ENCODE data around the gene CXCR5. TPM values are rescaled to one million over a fixed set of nuclear protein-coding genes. Genes with fewer than 3 reads are reported as not detected.

The CXCR5 gene
- total and polyA plus RNA-seq, 4 donors, result 0.06 to 0.92 TPM; not detected in 2

GRCh38 chr11:118895093-118896039 is 11.7 kb downstream of the CXCR5 start (continued):
- TF ChIP-seq, protein P1, sequence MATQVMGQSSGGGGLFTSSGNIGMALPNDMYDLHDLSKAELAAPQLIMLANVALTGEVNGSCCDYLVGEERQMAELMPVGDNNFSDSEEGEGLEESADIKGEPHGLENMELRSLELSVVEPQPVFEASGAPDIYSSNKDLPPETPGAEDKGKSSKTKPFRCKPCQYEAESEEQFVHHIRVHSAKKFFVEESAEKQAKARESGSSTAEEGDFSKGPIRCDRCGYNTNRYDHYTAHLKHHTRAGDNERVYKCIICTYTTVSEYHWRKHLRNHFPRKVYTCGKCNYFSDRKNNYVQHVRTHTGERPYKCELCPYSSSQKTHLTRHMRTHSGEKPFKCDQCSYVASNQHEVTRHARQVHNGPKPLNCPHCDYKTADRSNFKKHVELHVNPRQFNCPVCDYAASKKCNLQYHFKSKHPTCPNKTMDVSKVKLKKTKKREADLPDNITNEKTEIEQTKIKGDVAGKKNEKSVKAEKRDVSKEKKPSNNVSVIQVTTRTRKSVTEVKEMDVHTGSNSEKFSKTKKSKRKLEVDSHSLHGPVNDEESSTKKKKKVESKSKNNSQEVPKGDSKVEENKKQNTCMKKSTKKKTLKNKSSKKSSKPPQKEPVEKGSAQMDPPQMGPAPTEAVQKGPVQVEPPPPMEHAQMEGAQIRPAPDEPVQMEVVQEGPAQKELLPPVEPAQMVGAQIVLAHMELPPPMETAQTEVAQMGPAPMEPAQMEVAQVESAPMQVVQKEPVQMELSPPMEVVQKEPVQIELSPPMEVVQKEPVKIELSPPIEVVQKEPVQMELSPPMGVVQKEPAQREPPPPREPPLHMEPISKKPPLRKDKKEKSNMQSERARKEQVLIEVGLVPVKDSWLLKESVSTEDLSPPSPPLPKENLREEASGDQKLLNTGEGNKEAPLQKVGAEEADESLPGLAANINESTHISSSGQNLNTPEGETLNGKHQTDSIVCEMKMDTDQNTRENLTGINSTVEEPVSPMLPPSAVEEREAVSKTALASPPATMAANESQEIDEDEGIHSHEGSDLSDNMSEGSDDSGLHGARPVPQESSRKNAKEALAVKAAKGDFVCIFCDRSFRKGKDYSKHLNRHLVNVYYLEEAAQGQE (IDR thresholded peaks at IDR 0.05), result no peak
- TF ChIP-seq GABPA (IDR thresholded peaks at IDR 0.05 in 1 of 2, conservative IDR thresholded peaks at IDR 0.05 in 1 of 2) (no peak), YY1 (IDR thresholded peaks at IDR 0.05) (no peak)

GRCh38 chr11:118896472-118896913 is 12.8 kb downstream of the CXCR5 start:
- TF ChIP-seq FOXA2 (IDR thresholded peaks at IDR 0.05) (no peak), RAD21 (IDR thresholded peaks at IDR 0.05) (no peak), SP1 (IDR thresholded peaks at IDR 0.05) (no peak), JUND (IDR thresholded peaks at IDR 0.05) (no peak), RXRA (IDR thresholded peaks at IDR 0.05) (no peak), EGR1 (IDR thresholded peaks at IDR 0.05; ENCODE audit: low read depth in 2 of 2) (no peak), TAF1 (conservative IDR thresholded peaks at IDR 0.05) (no peak), HNF4G (IDR thresholded peaks at IDR 0.05) (no peak)
- TF ChIP-seq, protein P2, sequence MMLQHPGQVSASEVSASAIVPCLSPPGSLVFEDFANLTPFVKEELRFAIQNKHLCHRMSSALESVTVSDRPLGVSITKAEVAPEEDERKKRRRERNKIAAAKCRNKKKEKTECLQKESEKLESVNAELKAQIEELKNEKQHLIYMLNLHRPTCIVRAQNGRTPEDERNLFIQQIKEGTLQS (IDR thresholded peaks at IDR 0.05), result no peak
- Histone ChIP-seq H3K9me3 (ENCODE audit: control insufficient read depth in 4 of 4, low read length in 3 of 4) (no peaks in the 10 kb centered on the region), H3K27ac (ENCODE audit: low read depth in 1 of 2, low read length in 2 of 2) (no peak overlapping the region), H3K36me3 (ENCODE audit: control insufficient read depth in 4 of 4, insufficient read depth in 3 of 4, low read depth in 1 of 4, low read length in 3 of 4) (peaks cover 2 to 13% (median 6%) of the 10 kb centered on the region in 4 donors), H3K4me1 (ENCODE audit: control insufficient read depth in 4 of 4, insufficient read depth in 4 of 4, low read length in 3 of 4) (no peaks in the 10 kb centered on the region), H3K9ac (ENCODE audit: low read depth in 1 of 2, low read length in 2 of 2) (no peak overlapping the region), H3K4me3 (ENCODE audit: low read depth in 1 of 3, low read length in 3 of 3) (no peak overlapping the region), H3K27me3 (ENCODE audit: control insufficient read depth in 4 of 4, insufficient read depth in 4 of 4, low read length in 3 of 4) (no peaks in the 10 kb centered on the region)
- WGBS, result 84% methylated on average over 10 of the region's 10 CpGs
- no peak for DNase-seq (ENCODE audit: low spot score)

- H3K4me3 ChIP-seq (ENCODE audit: low read depth in 1 of 3, low read length in 3 of 3), result no peak overlapping the region
- H3K27me3 ChIP-seq (ENCODE audit: control insufficient read depth in 4 of 4, insufficient read depth in 4 of 4, low read length in 3 of 4), result no peaks in the 10 kb centered on the region
- H3K9ac ChIP-seq (ENCODE audit: low read depth in 1 of 2, low read length in 2 of 2), result no peak overlapping the region
- DNase-seq (ENCODE audit: low spot score), result no peak
- peaks cover 2 to 19% (median 9%) of the 10 kb centered on the region in 4 donors for H3K36me3 ChIP-seq (ENCODE audit: control insufficient read depth in 4 of 4, insufficient read depth in 3 of 4, low read depth in 1 of 4, low read length in 3 of 4)
- 88% methylated on average over 12 of the region's 12 CpGs for WGBS
- no peak overlapping the region for H3K27ac ChIP-seq (ENCODE audit: low read depth in 1 of 2, low read length in 2 of 2)
- no peaks in the 10 kb centered on the region for H3K9me3 ChIP-seq (ENCODE audit: control insufficient read depth in 4 of 4, low read length in 3 of 4)
- no peaks in the 10 kb centered on the region for H3K4me1 ChIP-seq (ENCODE audit: control insufficient read depth in 4 of 4, insufficient read depth in 4 of 4, low read length in 3 of 4)
- TF ChIP-seq ZBTB33 (IDR thresholded peaks at IDR 0.05), result no peak
- TF ChIP-seq FOXA2 (IDR thresholded peaks at IDR 0.05), result no peak
- no peak for TF ChIP-seq GABPA (IDR thresholded peaks at IDR 0.05 in 1 of 2, conservative IDR thresholded peaks at IDR 0.05 in 1 of 2)
- TF ChIP-seq YY1 (IDR thresholded peaks at IDR 0.05), result no peak
- no peak for TF ChIP-seq RAD21 (IDR thresholded peaks at IDR 0.05)
- TF ChIP-seq, protein P2 (IDR thresholded peaks at IDR 0.05), result no peak
- TF ChIP-seq HNF4A (conservative IDR thresholded peaks at IDR 0.05), result no peak
- no peak for TF ChIP-seq HNF4G (IDR thresholded peaks at IDR 0.05)
- no peak for TF ChIP-seq JUND (IDR thresholded peaks at IDR 0.05)
- TF ChIP-seq EGR1 (IDR thresholded peaks at IDR 0.05; ENCODE audit: low read depth in 2 of 2), result no peak
- no peak for TF ChIP-seq CTCF (IDR thresholded peaks at IDR 0.05; ENCODE audit: low read depth, low read length, missing input control)
Measured at GRCh38 chr11:118896921-118897591, 13.4 kb downstream of the CXCR5 start.

Data from liver (tissue), 9 donors.